22Rv1 (cell line): ENCODE data around the gene MAP2.

Source experiments
- ZFX ChIP-seq: fragments of 450-650 bp; IDR thresholded peaks from 2 replicates; pipeline ENCODE4 v1.6.1; 2017; ENCODE audit warnings: antibody characterized with exemption, borderline replicate concordance
- TF ChIP-seq, protein P1 (sequence below): fragments of 450-650 bp; IDR thresholded peaks from 2 replicates; pipeline ENCODE4 v1.5.1; 2017; ENCODE audit warnings: mild to moderate bottlenecking

GRCh38 chr2:209591021-209591420, 167.2 kb downstream of the MAP2 start:
- TF ChIP-seq, protein P1, sequence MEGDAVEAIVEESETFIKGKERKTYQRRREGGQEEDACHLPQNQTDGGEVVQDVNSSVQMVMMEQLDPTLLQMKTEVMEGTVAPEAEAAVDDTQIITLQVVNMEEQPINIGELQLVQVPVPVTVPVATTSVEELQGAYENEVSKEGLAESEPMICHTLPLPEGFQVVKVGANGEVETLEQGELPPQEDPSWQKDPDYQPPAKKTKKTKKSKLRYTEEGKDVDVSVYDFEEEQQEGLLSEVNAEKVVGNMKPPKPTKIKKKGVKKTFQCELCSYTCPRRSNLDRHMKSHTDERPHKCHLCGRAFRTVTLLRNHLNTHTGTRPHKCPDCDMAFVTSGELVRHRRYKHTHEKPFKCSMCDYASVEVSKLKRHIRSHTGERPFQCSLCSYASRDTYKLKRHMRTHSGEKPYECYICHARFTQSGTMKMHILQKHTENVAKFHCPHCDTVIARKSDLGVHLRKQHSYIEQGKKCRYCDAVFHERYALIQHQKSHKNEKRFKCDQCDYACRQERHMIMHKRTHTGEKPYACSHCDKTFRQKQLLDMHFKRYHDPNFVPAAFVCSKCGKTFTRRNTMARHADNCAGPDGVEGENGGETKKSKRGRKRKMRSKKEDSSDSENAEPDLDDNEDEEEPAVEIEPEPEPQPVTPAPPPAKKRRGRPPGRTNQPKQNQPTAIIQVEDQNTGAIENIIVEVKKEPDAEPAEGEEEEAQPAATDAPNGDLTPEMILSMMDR, result no peak
- TF ChIP-seq ZFX, result no peak
